Esophagus muscularis mucosa (tissue), 4 donors: Measurements from ENCODE around the gene PPM1F. TPM values are rescaled to one million over a fixed set of nuclear protein-coding genes. Genes with fewer than 3 reads are reported as not detected.

Source experiments
- DNase-seq: peaks from one replicate; pipeline ENCODE4 v3.0.0-alpha.2; 2017; ENCODE audit errors: extremely low spot score
- H3K27ac ChIP-seq, 4 donors: fragments of 200-600 bp; sonication (generic); replicated peaks in 1 of 4; 1 replicate in 3 of 4; 2 replicates in 1 of 4; pipeline ENCODE4 v1.5.1; 2016 to 2019; ENCODE audit warnings: mild to moderate bottlenecking in 1 of 4
- H3K27me3 ChIP-seq, 4 donors: fragments of 200-600 bp; sonication (generic); one replicate each; pipeline versions ENCODE4 v1.5.1 to v1.6.0; 2016 to 2019
- H3K36me3 ChIP-seq, 4 donors: fragments of 200-600 bp; sonication (generic); one replicate each; pipeline ENCODE4 v1.5.1; 2016 to 2019
- H3K4me1 ChIP-seq, 4 donors: fragments of 200-600 bp; sonication (generic); one replicate each; pipeline ENCODE4 v1.5.1; 2016 to 2019
- H3K4me3 ChIP-seq, 4 donors: fragments of 200-600 bp; sonication (generic); 1 replicate in 2 of 4; 2 replicates in 2 of 4; pipeline ENCODE4 v1.5.1; 2016 to 2019; ENCODE audit warnings: mild to moderate bottlenecking in 4 of 4, moderate library complexity in 1 of 4
- H3K9me3 ChIP-seq, 4 donors: fragments of 200-600 bp; sonication (generic); 1 replicate in 3 of 4; 2 replicates in 1 of 4; pipeline ENCODE4 v1.5.1; 2016 to 2019
- EP300 ChIP-seq: sonication (generic); formaldehyde crosslinking; IDR thresholded peaks from one replicate; pipeline ENCODE4 v1.6.1; 2017; ENCODE audit warnings: antibody characterized with exemption
- POLR2A ChIP-seq: fragments of 450-650 bp; IDR thresholded peaks from one replicate; pipeline ENCODE4 v1.6.1; 2017; ENCODE audit warnings: antibody characterized with exemption, moderate library complexity, mild to moderate bottlenecking, low read depth
- POLR2AphosphoS5 ChIP-seq, 2 donors: sonication (generic); formaldehyde crosslinking; IDR thresholded peaks; one replicate each; pipeline ENCODE4 v1.6.1; 2017; ENCODE audit warnings: antibody characterized with exemption in 2 of 2
- WGBS: methylation state at CpG from one replicate; pipeline ENCODE4 v1.1.5; 2018; 5-methylcytosine and 5-hydroxymethylcytosine counted together
- intact Hi-C: fragments of 100-400 bp; cut with DNase I; formaldehyde crosslinking; loops from one replicate; pipeline ENCODE4 v1.15.1; 2023
- total RNA-seq, 4 donors: library from RNA; depleted of rRNA; stranded (reverse); fragments of >200 nt; gene quantifications; one replicate each; pipeline versions ENCODE4 v1.1.0 to v1.2.1, GENCODE V29; 2016
- TF ChIP-seq, protein P1 (sequence below), 3 experiments: fragments of 200-600 bp in 2 of 3; fragments of 450-650 bp in 1 of 3; sonication (generic) in 2 of 3; IDR thresholded peaks; one replicate each; pipeline ENCODE4 v1.5.1; 2017 to 2019; ENCODE audit warnings: antibody characterized with exemption in 3 of 3, mild to moderate bottlenecking in 2 of 3, moderate library complexity in 1 of 3

Gene PPM1F
- total RNA-seq, 4 donors from 2014 or later, result 30.3 to 88.5 (median 74.1) TPM

DNA sequence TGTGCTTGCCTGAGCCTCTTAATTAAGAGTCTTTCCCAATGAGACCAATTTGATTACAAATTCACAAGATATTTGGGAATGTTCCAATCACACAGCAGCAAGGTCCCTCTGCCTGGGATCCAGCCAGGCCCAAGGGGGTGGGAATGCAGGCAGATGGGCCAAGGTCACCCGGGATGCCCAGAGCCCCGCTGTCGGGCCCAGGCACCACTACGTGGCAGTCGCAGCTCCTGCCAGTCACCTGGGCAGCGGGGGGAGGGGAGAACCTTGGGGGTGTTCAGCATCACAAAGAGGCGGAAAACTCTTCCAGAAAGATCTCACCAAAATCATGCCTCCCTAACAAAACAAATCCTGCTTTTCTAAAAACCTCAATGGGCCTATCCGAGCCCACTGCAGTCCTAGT lies 30.9 kb downstream of the PPM1F start:
- H3K27me3 ChIP-seq, result no peaks in the 10 kb centered on the region
- peaks cover 4 to 76% (median 70%) of the 10 kb centered on the region in 4 donors for H3K36me3 ChIP-seq
- H3K9me3 ChIP-seq, result no peaks in the 10 kb centered on the region
- 70% methylated on average over 8 of the region's 8 CpGs for WGBS
- H3K27ac ChIP-seq, result no peak overlapping the region
- TF ChIP-seq POLR2AphosphoS5 (IDR thresholded peaks at IDR 0.05) (no peak), EP300 (no peak), POLR2A (no peak)
- TF ChIP-seq, protein P1, sequence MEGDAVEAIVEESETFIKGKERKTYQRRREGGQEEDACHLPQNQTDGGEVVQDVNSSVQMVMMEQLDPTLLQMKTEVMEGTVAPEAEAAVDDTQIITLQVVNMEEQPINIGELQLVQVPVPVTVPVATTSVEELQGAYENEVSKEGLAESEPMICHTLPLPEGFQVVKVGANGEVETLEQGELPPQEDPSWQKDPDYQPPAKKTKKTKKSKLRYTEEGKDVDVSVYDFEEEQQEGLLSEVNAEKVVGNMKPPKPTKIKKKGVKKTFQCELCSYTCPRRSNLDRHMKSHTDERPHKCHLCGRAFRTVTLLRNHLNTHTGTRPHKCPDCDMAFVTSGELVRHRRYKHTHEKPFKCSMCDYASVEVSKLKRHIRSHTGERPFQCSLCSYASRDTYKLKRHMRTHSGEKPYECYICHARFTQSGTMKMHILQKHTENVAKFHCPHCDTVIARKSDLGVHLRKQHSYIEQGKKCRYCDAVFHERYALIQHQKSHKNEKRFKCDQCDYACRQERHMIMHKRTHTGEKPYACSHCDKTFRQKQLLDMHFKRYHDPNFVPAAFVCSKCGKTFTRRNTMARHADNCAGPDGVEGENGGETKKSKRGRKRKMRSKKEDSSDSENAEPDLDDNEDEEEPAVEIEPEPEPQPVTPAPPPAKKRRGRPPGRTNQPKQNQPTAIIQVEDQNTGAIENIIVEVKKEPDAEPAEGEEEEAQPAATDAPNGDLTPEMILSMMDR (IDR thresholded peaks at IDR 0.05), result no peak
- peaks cover 7 to 20% (median 15%) of the 10 kb centered on the region in 4 donors for H3K4me1 ChIP-seq
- intact Hi-C loops, result loop anchor here (10.0 kb wide), 1 partner anchor 147 kb away; no protein-coding TSS in a partner anchor
- no peak overlapping the region for H3K4me3 ChIP-seq
- no peak for DNase-seq

DNA sequence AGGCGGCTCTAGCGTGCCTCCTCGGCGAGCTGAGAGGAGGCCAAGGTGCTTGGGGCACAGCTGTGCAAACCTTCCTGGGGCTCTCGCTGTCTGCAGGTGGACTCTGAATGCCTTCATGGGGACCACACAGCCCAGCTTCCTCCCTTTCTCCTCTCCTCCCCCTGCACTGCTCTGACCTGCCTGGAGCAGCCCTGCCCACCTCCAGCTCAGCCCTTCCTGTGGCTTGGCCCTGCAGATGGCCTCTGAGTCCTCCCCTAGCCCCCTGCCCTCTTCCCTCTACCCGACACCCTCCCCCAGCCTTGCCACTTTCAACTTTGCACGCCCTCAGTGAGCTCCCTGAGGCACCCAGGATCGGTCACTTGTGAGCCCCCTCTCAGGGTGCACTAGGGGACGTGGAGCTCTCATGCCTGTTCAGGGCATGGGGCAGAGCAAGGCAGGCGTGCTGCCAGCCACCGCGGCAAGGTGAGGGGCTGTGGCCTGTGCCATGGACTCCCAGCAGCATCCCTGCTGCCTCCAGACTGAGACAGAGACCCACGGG lies 31.4 kb downstream of the PPM1F start:
- no peaks in the 10 kb centered on the region for H3K27me3 ChIP-seq
- no peak overlapping the region for H3K27ac ChIP-seq
- peaks cover 4 to 71% (median 66%) of the 10 kb centered on the region in 4 donors for H3K36me3 ChIP-seq
- 79% methylated on average over 8 of the region's 13 CpGs for WGBS
- DNase-seq, result no peak
- intact Hi-C loops, result loop anchor here (10.0 kb wide), 1 partner anchor 146 kb away; no protein-coding TSS in a partner anchor
- TF ChIP-seq, protein P1 (IDR thresholded peaks at IDR 0.05), result no peak
- no peak for TF ChIP-seq POLR2AphosphoS5 (IDR thresholded peaks at IDR 0.05)
- no peak for TF ChIP-seq EP300
- no peak for TF ChIP-seq POLR2A
- no peak overlapping the region for H3K4me3 ChIP-seq
- peaks cover 7 to 25% (median 17%) of the 10 kb centered on the region in 4 donors for H3K4me1 ChIP-seq
- H3K9me3 ChIP-seq, result no peaks in the 10 kb centered on the region

DNA sequence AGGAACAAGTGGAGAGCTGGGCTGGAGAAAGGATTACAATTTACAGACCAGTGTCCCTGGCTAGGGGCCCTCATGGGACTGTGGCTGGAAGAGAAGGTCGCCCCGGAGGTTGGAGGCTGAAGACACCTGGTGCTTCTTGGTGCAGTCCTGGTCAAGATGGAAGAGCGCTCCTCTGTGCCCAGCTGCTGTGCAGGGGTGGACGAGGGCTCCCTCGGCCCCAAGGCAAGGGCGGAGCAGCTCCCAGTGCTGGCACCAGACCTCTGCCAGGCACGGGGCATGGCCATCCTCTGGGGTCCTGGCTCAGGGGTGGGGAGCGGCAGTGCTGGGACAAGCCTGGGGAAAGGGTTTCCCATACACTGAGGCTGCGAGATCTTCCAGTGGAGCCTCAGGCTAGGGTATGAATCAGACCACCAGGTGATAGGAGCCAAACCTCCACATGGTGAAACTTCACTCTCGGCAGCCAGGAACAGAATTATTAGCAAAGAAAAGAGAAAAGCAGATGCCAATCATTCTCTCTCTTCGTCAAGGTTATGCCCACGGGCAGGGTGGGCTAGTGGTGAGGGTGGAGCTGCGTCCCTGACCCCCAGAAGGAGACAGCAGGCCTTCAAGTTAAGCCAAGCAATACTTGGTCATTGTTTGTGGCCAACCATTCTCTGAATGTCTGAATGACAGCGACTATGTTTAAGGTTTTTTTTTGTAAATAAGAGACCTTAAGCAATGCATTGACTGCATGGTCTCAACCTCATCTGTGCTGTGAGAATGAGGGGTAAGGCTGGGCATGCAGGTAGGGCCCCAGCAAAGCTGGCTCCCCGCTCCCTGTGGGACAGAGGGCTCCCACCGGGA lies 32.1 kb downstream of the PPM1F start:
- TF ChIP-seq POLR2A (no peak), POLR2AphosphoS5 (IDR thresholded peaks at IDR 0.05) (no peak), EP300 (no peak)
- TF ChIP-seq, protein P1 (IDR thresholded peaks at IDR 0.05), result no peak
- no peak overlapping the region for H3K4me3 ChIP-seq
- peaks cover 4 to 64% (median 60%) of the 10 kb centered on the region in 4 donors for H3K36me3 ChIP-seq
- 85% methylated on average over 15 of the region's 16 CpGs for WGBS
- H3K27ac ChIP-seq, result no peak overlapping the region
- DNase-seq, result no peak
- intact Hi-C loops, result loop anchor here (10.0 kb wide), 1 partner anchor 146 kb away; no protein-coding TSS in a partner anchor
- H3K9me3 ChIP-seq, result no peaks in the 10 kb centered on the region
- no peaks in the 10 kb centered on the region for H3K27me3 ChIP-seq
- peaks cover 7 to 24% (median 17%) of the 10 kb centered on the region in 4 donors for H3K4me1 ChIP-seq

- H3K36me3 ChIP-seq, result peaks cover 4 to 57% (median 53%) of the 10 kb centered on the region in 4 donors
Measured at GRCh38 chr22:21919526-21920307, 32.9 kb downstream of the PPM1F start.

More at GRCh38 chr22:21919526-21920307, 32.9 kb downstream of the PPM1F start:
- intact Hi-C loops, result loop anchor here (10.0 kb wide), 1 partner anchor 145 kb away; no protein-coding TSS in a partner anchor
- no peak for TF ChIP-seq EP300
- TF ChIP-seq, protein P1 (IDR thresholded peaks at IDR 0.05), result no peak
- TF ChIP-seq POLR2AphosphoS5 (IDR thresholded peaks at IDR 0.05), result no peak
- no peak for TF ChIP-seq POLR2A
- no peak for DNase-seq
- no peak overlapping the region for H3K27ac ChIP-seq
- H3K4me3 ChIP-seq, result no peak overlapping the region
- H3K9me3 ChIP-seq, result no peaks in the 10 kb centered on the region
- H3K4me1 ChIP-seq, result peaks cover 7 to 23% (median 17%) of the 10 kb centered on the region in 4 donors
- no peaks in the 10 kb centered on the region for H3K27me3 ChIP-seq
- 83% methylated on average over 15 of the region's 20 CpGs for WGBS
